H54 (cell line): ENCODE measurements around the gene SATB1.

Experiments
- DNase-seq: peaks from one replicate; pipeline ENCODE4 v3.0.0; 2011; ENCODE audit warnings: low spot score, mixed read lengths; ENCODE audit not compliant: insufficient read length
- FAIRE-seq: peaks from 3 replicates; lab custom pipeline; 2011; peaks lifted over from hg19 to GRCh38; lab: Jason Lieb, UNC
- POLR2A ChIP-seq: IDR thresholded peaks from 2 replicates; pipeline ENCODE4 v1.6.1; 2011; ENCODE audit warnings: low read depth, mild to moderate bottlenecking, low read length

SATB1 gene

DNA sequence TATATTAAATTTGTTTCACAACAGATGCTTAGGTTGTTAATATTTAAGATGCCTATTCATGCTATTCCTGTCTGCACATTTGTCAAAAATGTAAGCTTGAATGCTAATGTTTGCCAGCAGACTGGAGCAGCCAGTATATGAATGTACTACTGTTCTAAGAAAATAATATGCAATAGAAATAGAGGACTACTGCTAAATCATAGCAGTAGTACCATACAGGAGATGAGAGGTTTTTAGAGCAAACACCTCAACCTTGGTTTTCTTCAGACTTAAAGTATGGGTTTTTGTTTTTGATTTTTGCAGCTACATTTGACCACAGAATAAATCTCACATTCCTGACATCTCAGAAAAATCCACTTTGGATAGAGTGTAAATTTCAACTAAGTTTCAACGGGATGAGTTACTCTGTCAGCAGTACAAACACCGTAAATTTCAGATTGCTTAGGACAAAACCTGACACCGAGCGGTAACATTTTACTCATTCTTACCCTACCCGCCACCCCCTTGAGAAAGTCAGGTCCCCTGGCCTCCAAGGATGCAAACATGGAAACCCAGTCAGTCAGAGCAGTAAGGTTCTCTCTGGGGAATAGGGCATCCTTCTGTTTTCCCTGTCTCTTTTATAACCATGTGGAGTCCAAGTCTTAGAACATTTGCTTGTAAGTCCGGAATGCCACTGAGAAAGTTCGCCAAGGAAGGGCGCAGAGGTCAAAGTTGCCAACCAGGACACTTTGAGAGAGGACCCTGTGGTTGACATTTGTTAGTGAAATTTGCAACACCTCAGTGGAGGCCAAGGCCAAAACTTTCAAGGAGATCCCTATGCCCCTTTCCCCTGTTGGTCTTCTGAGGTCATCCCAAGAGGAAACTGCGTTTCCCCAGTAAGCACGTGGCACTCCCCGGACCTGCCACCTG is 17.9 kb upstream of the SATB1 start:
- FAIRE-seq (peak; percentile 58), DNase-seq (no peak)
- no peak for TF ChIP-seq POLR2A

DNA sequence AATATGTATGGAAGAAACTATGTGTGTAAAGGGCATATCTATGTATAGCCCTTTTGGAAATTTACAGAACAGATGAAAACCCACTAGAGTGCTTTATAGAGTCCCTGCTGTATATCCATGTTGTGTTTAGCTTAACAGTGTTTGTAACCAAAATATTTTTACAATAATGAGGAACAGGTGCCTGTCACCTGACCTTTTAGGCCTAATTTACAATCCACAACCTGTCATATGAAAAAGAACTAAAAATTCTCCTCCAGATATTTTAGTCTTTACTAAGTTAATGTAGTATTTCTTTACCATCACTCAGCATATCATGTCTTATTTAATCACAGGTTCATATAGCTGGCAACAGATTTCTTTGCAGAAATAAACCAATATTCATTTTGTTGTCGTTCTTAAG is 16.4 kb upstream of the SATB1 start:
- FAIRE-seq, result no peak
- TF ChIP-seq POLR2A, result no peak
- DNase-seq, result no peak

DNA sequence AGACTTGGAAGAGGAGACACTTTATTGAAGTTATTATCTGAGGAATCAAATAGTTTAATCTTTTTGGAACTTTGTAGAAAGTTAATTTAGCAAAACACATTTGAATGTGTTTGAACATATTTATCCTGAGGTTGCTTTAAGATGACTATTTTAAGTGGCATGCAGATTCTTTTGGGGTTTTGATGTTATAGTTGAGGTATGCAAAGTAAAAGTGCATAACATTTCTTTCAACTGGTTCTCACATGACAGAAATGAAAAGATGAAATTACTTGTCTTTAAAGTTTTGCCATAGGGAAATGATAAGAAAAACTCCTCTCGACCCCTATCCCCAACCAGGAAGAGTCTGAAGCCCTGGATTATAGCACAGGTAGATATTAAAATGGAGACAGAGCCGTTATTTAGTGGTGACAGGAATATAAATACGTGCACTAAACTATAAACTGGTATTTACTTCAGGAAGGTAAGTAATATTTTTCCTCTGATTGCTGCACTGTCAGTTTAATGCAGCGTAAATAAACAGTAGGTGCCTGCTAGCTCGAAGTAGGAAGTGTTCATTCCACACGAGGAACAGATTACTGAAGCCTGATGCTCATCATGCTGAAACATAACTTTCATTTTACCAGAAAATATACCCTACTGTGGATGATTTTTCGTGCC is 15.1 kb upstream of the SATB1 start:
- FAIRE-seq, result peak; percentile 20
- no peak for DNase-seq
- TF ChIP-seq POLR2A, result no peak

DNA sequence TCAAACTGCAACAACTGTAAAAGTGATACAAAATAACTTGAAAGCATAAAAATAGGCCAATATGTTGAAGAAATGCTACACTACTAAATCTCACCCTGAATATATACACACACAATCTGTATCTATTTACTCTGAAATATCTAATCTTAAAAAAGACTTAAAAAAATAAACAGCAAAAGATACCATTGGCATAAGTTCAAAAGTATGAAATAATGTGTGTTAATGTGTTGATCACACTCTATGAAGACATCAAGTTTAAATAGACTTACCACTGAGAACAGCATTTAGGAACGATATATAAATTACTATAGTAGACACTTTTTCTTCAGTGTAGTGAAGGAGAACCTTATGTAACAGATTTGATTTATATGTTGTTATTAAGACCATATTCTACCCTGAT is 14.1 kb upstream of the SATB1 start:
- no peak for TF ChIP-seq POLR2A
- no peak for FAIRE-seq
- no peak for DNase-seq

DNA sequence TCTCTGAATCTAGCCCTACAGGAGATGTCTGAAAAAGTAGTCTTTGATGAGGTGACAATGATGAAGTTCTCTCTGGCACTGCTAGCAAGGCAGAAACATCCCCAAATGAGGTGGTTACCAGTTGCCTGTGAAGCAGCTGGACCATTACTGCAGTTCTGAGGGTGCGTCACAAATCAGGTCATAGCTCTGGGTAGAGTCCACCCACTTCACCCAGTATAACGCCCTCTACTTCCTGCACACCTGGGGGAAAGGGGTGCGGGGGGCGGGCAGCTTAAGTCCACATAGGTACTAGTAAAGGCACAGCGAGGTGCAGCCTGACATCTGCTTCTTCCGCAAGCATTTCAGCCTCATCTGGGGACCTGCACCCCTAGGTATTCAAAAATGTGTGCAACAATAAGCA is 13.4 kb upstream of the SATB1 start:
- TF ChIP-seq POLR2A, result no peak
- DNase-seq (no peak), FAIRE-seq (no peak)

DNA sequence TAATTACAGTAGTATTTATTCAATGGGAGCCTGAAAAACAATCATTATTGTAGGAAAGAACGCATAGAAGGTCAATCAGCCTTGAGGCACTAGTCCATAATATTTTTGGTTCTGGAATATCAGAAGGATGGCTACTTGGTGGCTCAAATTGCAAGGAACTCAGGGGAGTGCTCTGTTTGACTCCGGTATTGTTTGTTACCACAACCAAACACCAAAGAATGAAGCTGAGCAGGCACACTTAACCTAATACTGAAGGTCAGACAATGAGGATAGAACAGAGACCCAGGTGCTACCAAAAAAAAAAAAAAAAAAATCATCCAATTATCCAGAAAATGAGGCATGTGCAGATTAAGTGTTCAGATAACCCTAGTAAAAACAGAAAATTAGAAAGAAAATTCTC is 11.1 kb upstream of the SATB1 start:
- DNase-seq (no peak), FAIRE-seq (no peak)
- no peak for TF ChIP-seq POLR2A

DNA sequence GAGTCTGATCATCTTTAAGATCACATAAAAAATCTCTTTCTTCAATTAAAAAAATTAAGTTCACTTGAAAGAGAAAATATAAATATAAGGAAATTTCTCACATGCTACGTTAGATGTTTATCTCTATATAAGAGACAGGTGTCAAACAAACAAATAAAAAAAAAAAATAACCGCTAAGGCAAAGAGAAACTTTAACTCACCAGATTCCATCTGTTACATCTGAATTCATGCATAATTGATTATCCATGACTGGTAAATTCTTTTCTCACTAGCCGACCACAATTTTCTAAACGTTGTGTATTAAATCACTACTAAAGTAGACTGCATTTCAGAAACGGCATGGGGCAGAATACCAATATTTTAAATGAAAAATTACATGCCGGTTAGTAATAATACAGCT is 9.6 kb upstream of the SATB1 start:
- no peak for DNase-seq
- no peak for TF ChIP-seq POLR2A
- FAIRE-seq, result no peak

DNA sequence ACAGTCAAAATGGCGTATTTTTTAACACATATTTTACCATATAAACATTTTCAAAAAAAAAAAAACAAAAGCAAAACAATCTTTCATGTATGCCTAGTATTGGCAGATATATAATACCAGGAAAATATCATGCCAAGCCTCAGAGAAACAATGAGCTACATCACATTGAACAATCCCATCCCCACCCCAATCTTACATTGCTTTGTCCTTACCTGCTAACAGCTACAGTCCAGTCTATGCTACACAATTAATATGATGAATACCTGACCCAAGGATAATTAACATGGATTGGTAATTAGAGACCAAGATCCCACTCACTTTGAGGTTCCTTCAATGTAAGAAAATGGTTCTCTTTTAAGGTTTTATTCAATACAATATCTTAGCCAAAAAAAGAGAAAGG is 7.6 kb upstream of the SATB1 start:
- no peak for TF ChIP-seq POLR2A
- FAIRE-seq, result no peak
- DNase-seq, result no peak

DNA sequence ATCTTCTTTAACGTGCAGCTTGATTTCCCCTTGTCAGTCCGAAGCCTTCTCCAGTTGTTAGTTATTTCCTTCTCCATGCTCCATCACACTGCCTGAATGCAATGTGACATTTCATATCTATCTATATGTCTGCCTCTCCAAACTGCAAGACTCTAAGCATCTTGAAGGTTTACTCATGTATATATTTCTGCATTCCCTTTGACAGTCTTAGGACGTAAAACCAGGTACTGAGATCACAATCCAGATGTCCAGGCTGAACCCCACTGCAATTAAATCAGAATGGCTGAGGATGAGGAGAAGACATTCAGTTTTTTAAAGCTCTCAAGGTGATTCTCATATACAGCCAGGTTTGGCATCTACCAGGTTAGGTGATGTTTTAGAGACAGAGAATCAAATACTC is 6.1 kb upstream of the SATB1 start:
- no peak for FAIRE-seq
- no peak for DNase-seq
- TF ChIP-seq POLR2A, result no peak

DNA sequence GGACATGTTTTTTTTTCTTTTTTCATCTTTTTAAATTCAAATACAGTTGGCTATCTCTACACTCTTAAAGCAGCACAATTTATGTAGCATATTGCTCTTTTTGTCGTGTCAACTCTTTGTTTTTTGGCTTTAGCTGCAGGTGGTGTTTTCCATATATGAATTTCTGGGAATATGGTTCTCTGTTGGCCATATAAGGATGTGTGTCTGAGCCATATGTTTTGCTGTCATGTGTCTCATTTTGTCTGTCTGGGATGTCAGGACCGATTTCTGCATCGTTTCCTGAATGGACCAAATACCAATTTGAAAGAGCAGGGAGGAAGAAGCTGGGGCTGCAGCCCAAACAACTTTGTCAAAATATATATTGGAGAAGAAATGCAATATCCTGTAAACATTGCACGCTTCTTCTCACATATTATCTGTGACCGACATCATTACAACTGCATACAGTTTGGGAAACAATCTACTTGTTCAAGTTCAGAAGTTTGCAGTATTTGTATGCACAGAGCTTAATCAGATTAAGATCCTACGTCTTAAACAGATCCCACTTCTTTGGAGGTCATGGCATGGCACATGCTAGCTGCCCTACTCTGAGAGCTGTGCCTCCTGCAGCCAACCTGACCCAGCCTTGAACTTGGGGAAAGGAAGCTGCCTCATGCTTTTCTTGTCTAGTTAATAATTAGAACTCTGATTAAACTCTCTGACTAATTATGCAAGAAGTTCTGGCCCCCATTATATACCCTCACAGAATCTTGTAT is 4.0 kb upstream of the SATB1 start:
- DNase-seq, result no peak
- TF ChIP-seq POLR2A, result no peak
- no peak for FAIRE-seq

DNA sequence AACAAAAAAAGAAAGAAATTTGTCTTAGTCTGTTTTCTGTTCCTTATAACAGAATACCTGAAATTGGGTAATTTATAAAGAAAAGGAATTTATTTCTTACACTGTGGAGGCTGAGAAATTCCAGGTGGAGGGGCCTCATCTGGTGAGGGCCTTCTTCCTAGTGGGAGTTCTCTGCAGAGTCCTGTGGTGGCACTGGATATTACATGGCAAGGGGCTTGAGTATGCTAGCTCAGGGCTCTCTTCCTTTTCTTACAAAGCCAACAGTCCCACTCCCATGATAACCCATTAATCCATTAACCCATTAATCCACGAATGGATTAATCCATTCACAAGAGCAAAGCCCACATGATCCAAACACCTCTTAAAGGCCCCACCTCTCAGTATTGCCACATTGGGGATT is 2.9 kb upstream of the SATB1 start:
- FAIRE-seq (no peak), DNase-seq (no peak)
- no peak for TF ChIP-seq POLR2A

DNA sequence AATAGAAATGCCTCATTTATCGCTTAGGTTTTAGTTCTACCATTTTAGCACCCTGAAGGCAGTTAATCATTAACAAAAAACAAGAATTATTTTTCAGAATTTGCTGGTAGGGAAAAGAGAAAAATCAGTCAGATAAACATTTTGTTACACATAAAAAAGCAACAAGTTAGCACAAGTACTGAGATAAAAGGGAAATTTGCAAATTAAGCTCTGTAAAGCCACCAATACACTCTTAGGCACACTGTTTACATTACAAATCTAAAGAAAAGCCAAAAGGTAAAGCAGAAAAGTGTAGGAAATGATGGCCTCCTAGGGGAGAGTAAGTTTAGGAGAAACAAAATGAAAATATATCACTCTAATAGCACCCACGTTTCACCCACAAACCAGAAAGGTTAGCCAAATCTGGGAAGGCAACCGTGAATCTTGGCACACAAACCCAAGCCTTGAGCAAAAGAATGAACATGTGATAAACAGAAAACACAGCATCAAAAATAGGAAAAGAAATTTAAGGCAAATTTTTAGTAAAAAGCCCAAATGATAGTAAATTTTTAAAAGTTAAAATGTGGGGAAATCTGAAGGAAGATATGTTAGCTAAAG is 1.6 kb upstream of the SATB1 start:
- no peak for TF ChIP-seq POLR2A
- FAIRE-seq, result peak; percentile 11
- DNase-seq, result no peak

DNA sequence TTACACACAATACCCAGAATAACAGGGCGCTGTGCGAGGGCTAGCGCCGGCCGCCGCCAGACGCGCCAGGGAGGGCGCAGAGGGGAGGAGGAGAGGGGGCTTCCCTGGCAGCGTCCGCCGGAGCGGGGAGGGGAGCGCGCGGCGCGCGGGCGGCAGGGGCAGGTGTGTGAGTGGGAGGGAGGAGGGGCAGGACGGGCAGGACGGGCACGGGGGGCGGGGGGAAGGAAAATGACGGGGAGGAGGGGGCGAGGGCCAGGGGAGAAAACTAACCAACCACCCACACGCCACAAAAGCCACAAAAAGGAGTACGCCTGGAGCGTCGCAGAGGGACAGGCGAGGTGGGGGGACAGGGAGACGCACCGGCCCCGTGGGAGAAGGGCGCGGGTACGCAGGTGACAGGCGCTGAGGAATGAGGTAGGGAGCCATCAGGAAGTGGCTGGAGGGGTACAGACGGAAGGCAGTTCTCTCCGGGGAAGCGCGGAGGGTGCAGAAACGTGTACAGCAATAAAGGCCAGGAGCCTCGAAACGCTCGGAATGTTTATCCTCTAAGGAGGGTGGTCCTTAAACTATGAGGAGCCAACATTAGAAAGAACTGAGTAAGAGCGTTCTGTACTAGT is 610 bp upstream of the SATB1 start:
- TF ChIP-seq POLR2A, result no peak
- FAIRE-seq (no peak), DNase-seq (no peak)
